HEK293T (cell line): ENCODE data around the gene MATCAP1.

Experiments used
- CTCF ChIA-PET: fragments of 350-600 bp; formaldehyde crosslinking; extraction: SDS; loops from one replicate; lab custom pipeline; 2021; ENCODE audit warnings: antibody characterized with exemption, inconsistent platforms; lab: Yijun Ruan, JAX
- POLR2A ChIA-PET: fragments of 350-600 bp; formaldehyde crosslinking; extraction: SDS; loops from one replicate; lab custom pipeline; 2020; ENCODE audit warnings: antibody characterized with exemption, inconsistent platforms; lab: Yijun Ruan, JAX
- DNase-seq: peaks from one replicate; pipeline ENCODE4 v3.0.0; 2012; ENCODE audit warnings: mixed read lengths; ENCODE audit errors: extremely low spot score
- ARNT ChIP-seq: fragments of 450-650 bp; IDR thresholded peaks from 2 replicates; pipeline ENCODE4 v1.6.1; 2017; ENCODE audit warnings: mild to moderate bottlenecking
- BHLHE40 ChIP-seq: fragments of 450-650 bp; IDR thresholded peaks from 2 replicates; pipeline ENCODE4 v1.6.1; 2016; ENCODE audit warnings: mild to moderate bottlenecking, moderate library complexity, borderline replicate concordance
- CTBP1 ChIP-seq: fragments of 450-650 bp; IDR thresholded peaks from 2 replicates; pipeline ENCODE4 v1.6.1; 2016; ENCODE audit warnings: borderline replicate concordance
- ELF4 ChIP-seq: fragments of 450-650 bp; IDR thresholded peaks from 2 replicates; pipeline ENCODE4 v1.6.1; 2017; ENCODE audit warnings: antibody characterized with exemption
- FOXA1 ChIP-seq: fragments of 450-650 bp; IDR thresholded peaks from 2 replicates; pipeline ENCODE4 v1.6.1; 2016; ENCODE audit warnings: mild to moderate bottlenecking
- FOXK2 ChIP-seq: fragments of 450-650 bp; IDR thresholded peaks from 2 replicates; pipeline ENCODE4 v1.6.1; 2016; ENCODE audit warnings: mild to moderate bottlenecking
- FOXM1 ChIP-seq: fragments of 450-650 bp; IDR thresholded peaks from 2 replicates; pipeline ENCODE4 v1.6.1; 2017; ENCODE audit warnings: mild to moderate bottlenecking, borderline replicate concordance
- HDGF ChIP-seq: fragments of 450-650 bp; IDR thresholded peaks from 2 replicates; pipeline ENCODE4 v1.6.1; 2017; ENCODE audit warnings: antibody characterized with exemption, borderline replicate concordance
- L3MBTL2 ChIP-seq: fragments of 450-650 bp; conservative IDR thresholded peaks from 2 replicates; pipeline ENCODE4 v1.6.1; 2016; ENCODE audit warnings: mild to moderate bottlenecking
- LEF1 ChIP-seq: fragments of 450-650 bp; IDR thresholded peaks from 2 replicates; pipeline ENCODE4 v1.6.1; 2017; ENCODE audit warnings: mild to moderate bottlenecking, borderline replicate concordance
- NFRKB ChIP-seq: fragments of 450-650 bp; IDR thresholded peaks from 2 replicates; pipeline ENCODE4 v1.6.1; 2016; ENCODE audit warnings: mild to moderate bottlenecking, moderate library complexity
- SP1 ChIP-seq: fragments of 450-650 bp; IDR thresholded peaks from 2 replicates; pipeline ENCODE4 v1.6.1; 2017
- SUZ12 ChIP-seq: fragments of 450-650 bp; IDR thresholded peaks from 2 replicates; pipeline ENCODE4 v1.6.1; 2016; ENCODE audit warnings: mild to moderate bottlenecking
- TARDBP ChIP-seq: fragments of 450-650 bp; IDR thresholded peaks from 2 replicates; pipeline ENCODE4 v1.6.1; 2016
- ZNF384 ChIP-seq: fragments of 450-650 bp; IDR thresholded peaks from 2 replicates; pipeline ENCODE4 v1.6.1; 2016
- TF ChIP-seq, protein P1 (sequence below): fragments of 450-650 bp; IDR thresholded peaks from 2 replicates; pipeline ENCODE4 v1.6.1; 2016

The MATCAP1 gene

DNA sequence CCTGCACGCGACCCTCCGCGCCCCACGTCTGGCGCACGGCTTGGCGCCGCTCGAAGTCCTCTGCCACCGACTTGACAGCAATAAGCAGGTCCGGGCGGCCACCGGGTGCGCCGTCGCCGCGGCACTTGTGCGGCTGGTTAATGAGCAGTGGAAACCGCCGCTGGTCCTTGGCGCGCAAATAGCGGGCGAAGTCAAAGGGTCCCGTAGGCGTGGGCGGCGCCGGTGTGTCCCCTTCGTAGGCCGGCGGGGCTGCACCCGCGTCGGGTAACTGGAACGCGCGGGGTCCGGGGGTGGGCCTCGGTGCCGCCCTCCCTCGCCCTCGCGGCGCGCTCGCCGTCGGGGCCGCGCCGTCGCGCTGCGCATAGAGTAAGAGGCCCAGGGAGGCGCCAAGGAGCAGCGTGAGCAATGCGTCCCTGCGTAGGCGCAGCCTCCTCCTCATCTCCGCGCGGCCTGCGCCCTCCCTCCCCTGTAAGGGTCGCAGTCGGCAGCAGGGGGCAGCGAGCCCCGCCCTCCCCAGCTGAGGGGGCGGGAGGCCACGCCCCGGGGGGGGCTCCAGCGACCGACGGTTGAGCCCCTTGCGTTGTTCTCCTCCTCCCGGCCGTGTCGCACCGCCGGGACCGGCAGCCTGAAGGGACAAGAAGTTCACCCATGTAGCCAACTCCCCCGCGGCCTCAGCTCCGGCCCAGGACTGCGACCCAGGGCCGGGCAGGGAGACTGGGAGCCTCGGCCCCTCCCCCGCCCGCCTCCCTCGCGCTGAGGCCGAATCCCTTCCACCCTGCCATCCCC is 33.5 kb downstream of the MATCAP1 start:
- TF ChIP-seq FOXM1 (no peak), NFRKB (no peak), LEF1 (no peak), FOXK2 (no peak), CTBP1 (no peak), SUZ12 (no peak), L3MBTL2 (no peak), ARNT (no peak), BHLHE40 (no peak), ZNF384 (no peak), FOXA1 (no peak), SP1 (no peak), TARDBP (no peak), HDGF (no peak), ELF4 (no peak)
- TF ChIP-seq, protein P1, sequence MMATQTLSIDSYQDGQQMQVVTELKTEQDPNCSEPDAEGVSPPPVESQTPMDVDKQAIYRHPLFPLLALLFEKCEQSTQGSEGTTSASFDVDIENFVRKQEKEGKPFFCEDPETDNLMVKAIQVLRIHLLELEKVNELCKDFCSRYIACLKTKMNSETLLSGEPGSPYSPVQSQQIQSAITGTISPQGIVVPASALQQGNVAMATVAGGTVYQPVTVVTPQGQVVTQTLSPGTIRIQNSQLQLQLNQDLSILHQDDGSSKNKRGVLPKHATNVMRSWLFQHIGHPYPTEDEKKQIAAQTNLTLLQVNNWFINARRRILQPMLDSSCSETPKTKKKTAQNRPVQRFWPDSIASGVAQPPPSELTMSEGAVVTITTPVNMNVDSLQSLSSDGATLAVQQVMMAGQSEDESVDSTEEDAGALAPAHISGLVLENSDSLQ = no peak
- CTCF ChIA-PET = interaction anchor here (1.6 kb wide), 1 partner anchor 137 kb away, joined by 5 read pairs; no protein-coding TSS in a partner anchor

DNA sequence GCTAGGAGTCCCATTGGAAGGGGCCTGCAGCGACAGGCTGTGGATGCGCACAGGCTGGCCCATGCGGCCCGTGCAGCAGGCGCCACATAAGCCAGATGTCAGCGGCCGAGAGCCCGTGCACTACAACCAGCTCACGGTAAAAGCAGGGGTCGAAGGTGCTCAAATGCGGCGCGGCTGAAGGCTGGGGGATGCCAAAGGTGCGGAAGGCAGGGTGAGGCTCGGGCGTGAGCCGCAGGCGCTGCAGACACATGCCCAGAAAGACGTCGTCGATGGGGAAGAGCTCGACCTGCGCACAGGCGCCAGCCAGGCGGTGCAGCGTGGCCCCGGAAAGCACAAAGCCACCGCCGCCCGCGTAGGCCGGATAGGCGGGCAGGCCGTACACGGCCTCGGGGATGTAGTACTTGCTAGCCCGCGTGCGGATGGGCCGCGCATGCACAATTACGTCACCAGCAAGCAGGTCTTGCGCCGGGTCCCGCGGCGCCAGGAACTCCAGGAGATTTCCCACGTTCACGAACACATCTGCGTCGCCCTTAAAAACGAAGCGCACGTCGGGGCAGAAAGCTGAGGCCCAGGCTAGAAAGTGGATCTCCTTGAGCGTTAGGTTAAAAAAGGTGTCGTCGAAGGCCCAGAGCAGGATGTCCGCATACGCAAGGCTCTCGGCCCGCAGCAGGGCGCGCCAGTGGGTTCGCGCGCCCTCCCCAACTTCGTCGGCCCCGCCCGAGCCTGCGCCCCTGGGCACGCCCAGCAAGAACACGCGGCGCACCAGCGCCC is 34.3 kb downstream of the MATCAP1 start:
- ChIA-PET CTCF (no interaction called here), POLR2A (no interaction called here)
- TF ChIP-seq FOXM1 (no peak), ARNT (no peak), FOXK2 (no peak), L3MBTL2 (no peak)
- TF ChIP-seq, protein P1 = no peak
- DNase-seq = no peak

More for the DNA sequence above, 33.5 kb downstream of the MATCAP1 start:
- POLR2A ChIA-PET = no interaction called here
- no peak for DNase-seq

DNA sequence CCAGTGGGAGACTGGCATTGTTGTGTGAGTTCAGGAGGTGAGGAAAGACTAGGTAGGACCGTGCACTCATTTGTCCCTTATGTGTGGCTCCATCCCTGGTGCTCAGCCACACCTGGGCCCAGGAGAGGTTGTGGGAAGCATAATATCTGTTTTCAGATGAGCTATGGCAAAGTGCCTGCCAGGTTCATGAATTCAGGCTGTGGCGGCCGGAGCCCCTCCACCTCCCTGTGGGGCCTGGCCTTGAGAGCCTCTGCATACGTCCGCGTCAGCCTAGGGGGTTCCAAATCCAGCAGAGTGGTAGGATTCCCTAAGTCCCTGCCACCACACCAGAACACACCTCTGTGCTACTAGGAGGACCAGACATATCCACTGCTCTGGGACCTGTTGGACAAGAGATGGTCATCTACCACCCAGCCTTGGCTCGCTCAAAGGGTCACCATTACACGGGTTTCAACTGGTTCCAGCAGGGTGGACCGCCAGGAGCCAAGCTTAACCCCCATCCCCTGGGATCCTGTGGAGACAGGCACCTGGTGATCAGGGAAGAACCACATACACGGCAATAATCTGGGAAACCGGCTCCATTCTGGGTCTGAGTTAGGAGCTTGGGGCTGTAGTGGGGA is 35.0 kb downstream of the MATCAP1 start:
- no peak for DNase-seq
- CTCF ChIA-PET = no interaction called here
- POLR2A ChIA-PET = no interaction called here
- no peak for TF ChIP-seq TARDBP
- TF ChIP-seq, protein P1 = no peak
- no peak for TF ChIP-seq NFRKB
- no peak for TF ChIP-seq SUZ12
- no peak for TF ChIP-seq FOXA1
- no peak for TF ChIP-seq SP1
- no peak for TF ChIP-seq BHLHE40
- no peak for TF ChIP-seq FOXM1

DNA sequence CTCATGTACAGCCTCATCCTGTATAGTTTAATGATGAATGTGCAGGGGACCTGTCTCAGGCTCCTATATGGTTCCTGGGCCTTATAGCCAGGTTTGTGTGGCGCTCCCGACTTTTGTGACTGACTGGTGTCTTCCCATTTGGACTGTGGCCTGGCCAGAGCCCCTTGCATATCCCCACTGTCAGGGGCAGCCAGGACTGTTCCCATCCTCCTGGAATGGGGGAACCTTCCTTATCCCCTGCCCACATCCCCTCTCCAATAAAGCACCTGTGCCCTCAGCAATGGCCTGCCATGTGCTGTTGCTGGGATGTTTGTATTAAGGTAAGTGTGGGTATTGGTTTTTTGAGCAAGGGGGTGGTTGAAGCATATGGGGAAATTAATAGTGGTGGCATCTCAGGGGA is 35.5 kb downstream of the MATCAP1 start:
- ChIA-PET POLR2A (no interaction called here), CTCF (no interaction called here)
- no peak for DNase-seq
- TF ChIP-seq SP1 = no peak
- TF ChIP-seq, protein P1 = no peak
- TF ChIP-seq ELF4 = no peak
- TF ChIP-seq TARDBP = no peak
- TF ChIP-seq NFRKB = no peak
- TF ChIP-seq CTBP1 = no peak
- TF ChIP-seq FOXA1 = no peak
- no peak for TF ChIP-seq FOXM1
- no peak for TF ChIP-seq LEF1
- TF ChIP-seq ARNT = no peak
- TF ChIP-seq L3MBTL2 = no peak
- TF ChIP-seq HDGF = no peak
- TF ChIP-seq ZNF384 = no peak
- no peak for TF ChIP-seq SUZ12

DNA sequence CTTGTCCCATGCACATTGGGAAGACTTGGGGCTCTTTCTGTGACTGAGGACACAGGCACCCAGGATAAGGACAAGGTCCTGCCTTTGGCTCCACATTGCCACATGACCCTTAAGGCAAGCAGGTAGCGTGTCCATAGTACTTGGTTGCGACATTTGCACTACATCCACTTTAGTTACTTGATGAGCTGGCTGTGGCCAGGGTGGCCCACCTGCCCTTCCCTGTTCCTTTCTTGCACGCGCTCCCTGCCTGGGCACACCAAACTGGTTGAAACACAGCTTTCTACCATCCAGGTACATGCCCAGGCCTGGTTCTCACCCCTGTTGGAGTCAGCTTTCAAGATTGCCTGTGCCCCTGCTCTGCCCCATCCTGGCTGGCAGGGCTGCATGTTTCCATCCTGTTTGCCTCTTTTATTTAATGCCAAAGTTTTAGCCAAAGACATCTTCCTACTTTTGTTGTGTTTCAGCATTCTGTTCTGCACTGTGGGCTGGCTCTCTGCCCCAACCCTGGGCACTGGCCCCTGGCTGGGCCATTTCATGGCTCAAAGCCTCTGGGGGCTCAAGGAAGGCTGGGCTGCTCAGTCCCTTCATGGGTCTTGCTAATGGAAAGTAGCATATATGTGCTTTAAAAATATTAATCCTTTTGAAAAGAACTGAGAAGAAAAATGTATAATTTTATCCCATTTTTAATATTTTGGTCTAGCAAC is 36.2 kb downstream of the MATCAP1 start:
- no peak for DNase-seq
- CTCF ChIA-PET = no interaction called here
- POLR2A ChIA-PET = no interaction called here
- TF ChIP-seq HDGF = no peak
- no peak for TF ChIP-seq SP1
- no peak for TF ChIP-seq NFRKB
- no peak for TF ChIP-seq ZNF384
- no peak for TF ChIP-seq TARDBP
- no peak for TF ChIP-seq SUZ12
- TF ChIP-seq, protein P1 = no peak
